HepG2 (cell line): ENCODE measurements around the gene SHC1. TPM values are rescaled to one million over a fixed set of nuclear protein-coding genes. Genes with fewer than 3 reads are reported as not detected.
A peak's percentile ranks its signal among the peaks of the same experiment; 100 is the strongest.

Experiments used
- ASH2L ChIP-seq: fragments of 300-600, 200-600 bp; sonication (generic); IDR thresholded peaks from 2 replicates; pipeline ENCODE4 v1.7.0; 2017; ENCODE audit warnings: low read depth, mild to moderate bottlenecking, moderate library complexity, mixed read lengths, low read length; ENCODE audit not compliant: insufficient read length
- CEBPB ChIP-seq: IDR thresholded peaks from 2 replicates; pipeline ENCODE4 v1.6.1; 2011; ENCODE audit warnings: low read depth, low read length, improper control_type of control experiment, borderline replicate concordance
- CERS6 ChIP-seq: sonication (generic); formaldehyde crosslinking; IDR thresholded peaks from 2 replicates; pipeline ENCODE4 v1.5.0; 2020; ENCODE audit warnings: missing genetic modification reagents
- FOXC1 ChIP-seq: sonication (generic); formaldehyde crosslinking; IDR thresholded peaks from 2 replicates; pipeline ENCODE4 v1.8.0; 2022; ENCODE audit warnings: mild to moderate bottlenecking, missing genetic modification reagents, borderline replicate concordance
- HMG20B ChIP-seq: conservative IDR thresholded peaks from 2 replicates; pipeline ENCODE4 v1.6.1; 2016; ENCODE audit warnings: missing genetic modification reagents, missing compliant biosample characterization
- MAX ChIP-seq: IDR thresholded peaks from 2 replicates; pipeline ENCODE4 v1.6.1; 2012; ENCODE audit warnings: inconsistent platforms
- NR2F1 ChIP-seq, 2 experiments: fragments of 450-650 bp in 1 of 2; formaldehyde crosslinking in 1 of 2; IDR thresholded peaks; 2 replicates each; pipeline versions ENCODE4 v1.5.0 to v1.6.1; 2016 to 2020; ENCODE audit warnings: mild to moderate bottlenecking in 1 of 2, missing compliant biosample characterization in 1 of 2, missing genetic modification reagents in 1 of 2, moderate library complexity in 1 of 2
- PHF5A ChIP-seq: IDR thresholded peaks from one replicate; pipeline ENCODE4 v1.6.1; 2018; ENCODE audit warnings: low read depth, missing genetic modification reagents; ENCODE audit not compliant: unreplicated experiment
- SNAPC2 ChIP-seq: sonication (generic); formaldehyde crosslinking; IDR thresholded peaks from 2 replicates; pipeline ENCODE4 v1.8.1; 2022; ENCODE audit warnings: mild to moderate bottlenecking, missing genetic modification reagents
- USF2 ChIP-seq, 2 experiments: sonication (generic) in 1 of 2; formaldehyde crosslinking in 1 of 2; IDR thresholded peaks; 2 replicates each; pipeline versions ENCODE4 v1.5.1 to v1.6.1; 2011 to 2020; ENCODE audit warnings: borderline replicate concordance in 1 of 2, low read depth in 1 of 2, low read length in 1 of 2, mild to moderate bottlenecking in 1 of 2, missing genetic modification reagents in 1 of 2, moderate library complexity in 1 of 2
- ZBTB10 ChIP-seq: sonication (generic); formaldehyde crosslinking; IDR thresholded peaks from 2 replicates; pipeline ENCODE4 v1.4.0; 2020; ENCODE audit warnings: missing genetic modification reagents, borderline replicate concordance
- ZNF124 ChIP-seq: sonication (generic); formaldehyde crosslinking; IDR thresholded peaks from 2 replicates; pipeline ENCODE4 v1.4.0; 2020; ENCODE audit warnings: missing genetic modification reagents
- ZNF253 ChIP-seq: sonication (generic); formaldehyde crosslinking; IDR thresholded peaks from 2 replicates; pipeline ENCODE4 v1.8.0; 2022; ENCODE audit warnings: mild to moderate bottlenecking, missing genetic modification reagents, borderline replicate concordance
- ZNF468 ChIP-seq: sonication (generic); formaldehyde crosslinking; IDR thresholded peaks from 2 replicates; pipeline ENCODE4 v1.8.0; 2022; ENCODE audit warnings: mild to moderate bottlenecking, moderate library complexity, missing genetic modification reagents
- ZNF75D ChIP-seq: sonication (generic); formaldehyde crosslinking; IDR thresholded peaks from 2 replicates; pipeline ENCODE4 v1.8.1; 2023; ENCODE audit warnings: missing genetic modification reagents, mild to moderate bottlenecking, borderline replicate concordance
- ZXDC ChIP-seq: sonication (generic); formaldehyde crosslinking; IDR thresholded peaks from 2 replicates; pipeline ENCODE4 v1.5.0; 2020; ENCODE audit warnings: mild to moderate bottlenecking, missing genetic modification reagents
- polyA plus RNA-seq, 8 experiments: library from polyadenylated mRNA; depleted of rRNA in 3 of 8; stranded (reverse) in 7 of 8; unstranded in 1 of 8; fragments of >200 nt; fragmentation: Illumina TruSeq in 4 of 8; extraction: Trizol in 4 of 8; gene quantifications; 2 replicates each; pipeline versions ENCODE4 v1.2.1 to v1.2.3, GENCODE V29; 2011 to 2016; ENCODE audit warnings: low read depth in 4 of 8, missing spikeins in 1 of 8, mixed read lengths in 1 of 8; ENCODE audit not compliant: insufficient read depth in 1 of 8
- total RNA-seq, 5 experiments: library from RNA; depleted of rRNA; stranded (reverse); fragments of >200 nt; fragmentation: Illumina TruSeq; extraction: Trizol; gene quantifications; 2 replicates each; pipeline ENCODE4 v1.2.3, GENCODE V29; 2016; ENCODE audit warnings: low read depth in 1 of 5

SHC1 gene
- total and polyA plus RNA-seq, 2 of the 13 experiments (the other 11 are each of a cell fraction or from before 2014, with no cell fraction given), result 52.0 to 137 TPM

GRCh38 chr1:154973344-154974101 lies 3.0 kb upstream of the SHC1 start (continued):
- TF ChIP-seq USF2 (IDR thresholded peaks at IDR 0.05; ENCODE audit: low read depth, low read length), result no peak
- TF ChIP-seq USF2 (CRISPR knock-in tag; IDR thresholded peaks at IDR 0.05; ENCODE audit: borderline replicate concordance), result 0 out of 2 replicates have a peak, but pooled peaks have one; percentile 33
- TF ChIP-seq PHF5A (CRISPR knock-in tag), result no peak
- no peak for TF ChIP-seq ZNF253 (CRISPR knock-in tag)
- TF ChIP-seq ZNF75D, result no peak
- TF ChIP-seq ASH2L, result peak; percentile 61
- no peak for TF ChIP-seq ZNF124 (CRISPR knock-in tag)
- no peak for TF ChIP-seq SNAPC2 (CRISPR knock-in tag)
- TF ChIP-seq CEBPB, result no peak
- TF ChIP-seq FOXC1 (CRISPR knock-in tag), result 0 out of 2 replicates have a peak, but pooled peaks have one; percentile 60
- no peak; the same call in 1 of the 2 replicates for TF ChIP-seq ZXDC (CRISPR knock-in tag)
- no peak for TF ChIP-seq HMG20B
- TF ChIP-seq CERS6 (CRISPR knock-in tag), result no peak
- TF ChIP-seq ZNF468 (CRISPR knock-in tag), result no peak
- TF ChIP-seq MAX, result no peak
- no peak; the same call in 1 of the 2 replicates for TF ChIP-seq ZBTB10
- TF ChIP-seq NR2F1 (CRISPR knock-in tag; IDR thresholded peaks at IDR 0.05), result no peak
